Uterus (tissue), 4 donors: Measurements from ENCODE around the gene SCLY. TPM values are rescaled to one million over a fixed set of nuclear protein-coding genes. Genes with fewer than 3 reads are reported as not detected.
"Not testable (repeated sequence)": the region's sequence is repeated elsewhere in the genome, so short reads cannot be mapped to it uniquely, and the experiment has no call there.

Source experiments
- DNase-seq, 2 donors: peaks; one replicate each; pipeline ENCODE4 v3.0.0-alpha.2; 2019 to 2020
- H3K27ac ChIP-seq, 2 donors: fragments of 200-600 bp; sonication (generic); 1 replicate in 1 of 2; 2 replicates in 1 of 2; pipeline ENCODE4 v1.5.1; 2016 to 2018
- H3K27me3 ChIP-seq, 2 donors: fragments of 200-600 bp; sonication (generic); one replicate each; pipeline ENCODE4 v1.5.1; 2018 to 2019; ENCODE audit warnings: control low read depth in 1 of 2
- H3K36me3 ChIP-seq, 2 donors: fragments of 200-600 bp; sonication (generic); one replicate each; pipeline ENCODE4 v1.5.1; 2019; ENCODE audit warnings: control low read depth in 1 of 2
- H3K4me1 ChIP-seq, 2 donors: fragments of 200-600 bp; sonication (generic); one replicate each; pipeline ENCODE4 v1.5.1; 2018 to 2019; ENCODE audit warnings: control low read depth in 1 of 2
- H3K4me3 ChIP-seq, 2 donors: fragments of 200-600 bp; sonication (generic); 1 replicate in 1 of 2; 2 replicates in 1 of 2; pipeline ENCODE4 v1.5.1; 2018 to 2019; ENCODE audit warnings: mild to moderate bottlenecking in 1 of 2
- H3K9me3 ChIP-seq, 2 donors: fragments of 200-600 bp; sonication (generic); one replicate each; pipeline ENCODE4 v1.5.1; 2019; ENCODE audit warnings: control low read depth in 1 of 2
- CTCF ChIP-seq, 4 experiments: fragments of 200-600 bp in 2 of 4; fragments of 450-650 bp in 2 of 4; sonication (generic) in 2 of 4; IDR thresholded peaks; one replicate each; pipeline ENCODE4 v1.5.1; 2016 to 2019; ENCODE audit warnings: antibody characterized with exemption in 4 of 4, mild to moderate bottlenecking in 2 of 4, moderate library complexity in 1 of 4
- POLR2A ChIP-seq, 2 donors: fragments of 450-650 bp; IDR thresholded peaks; one replicate each; pipeline ENCODE4 v1.6.1; 2016; ENCODE audit warnings: antibody characterized with exemption in 2 of 2, mild to moderate bottlenecking in 1 of 2, moderate library complexity in 1 of 2
- intact Hi-C: fragments of 100-400 bp; cut with DNase I; formaldehyde crosslinking; loops from one replicate; pipeline ENCODE4 v1.15.1; 2023; ENCODE audit warnings: low total_unique reads
- total RNA-seq, 4 donors: library from RNA; depleted of rRNA in 3 of 4; stranded (reverse); fragments of >200 nt in 3 of 4; gene quantifications; one replicate each; pipeline versions ENCODE4 v1.1.0 to v1.2.4, GENCODE V29; 2014 to 2023
- donor health status: DM: yes; HTN: yes; CAD: no.

The SCLY gene
- total RNA-seq, 4 donors from 2014 or later = 5.1 to 26.0 (median 12.8) TPM

GRCh38 chr2:238065071-238065846 lies 4.5 kb downstream of the SCLY start:
- TF ChIP-seq POLR2A (IDR thresholded peaks at IDR 0.05) (no peak), CTCF (IDR thresholded peaks at IDR 0.05) (no peak)
- intact Hi-C loops = no loop called here
- no peak overlapping the region for H3K4me3 ChIP-seq
- no peak for DNase-seq
- no peaks in the 10 kb centered on the region for H3K27me3 ChIP-seq
- peaks cover 0 to 6% of the 10 kb centered on the region in 2 donors for H3K4me1 ChIP-seq
- H3K36me3 ChIP-seq = no peaks in the 10 kb centered on the region
- no peak overlapping the region for H3K27ac ChIP-seq
- no peaks in the 10 kb centered on the region for H3K9me3 ChIP-seq

- H3K27ac ChIP-seq = no peak overlapping the region
- DNase-seq = no peak
- no peaks in the 10 kb centered on the region for H3K9me3 ChIP-seq
- no peak for TF ChIP-seq CTCF (IDR thresholded peaks at IDR 0.05)
- TF ChIP-seq POLR2A (IDR thresholded peaks at IDR 0.05) = no peak
- peaks cover 0 to 6% of the 10 kb centered on the region in 2 donors for H3K4me1 ChIP-seq
- no peak overlapping the region for H3K4me3 ChIP-seq
- intact Hi-C loops = no loop called here
- no peaks in the 10 kb centered on the region for H3K27me3 ChIP-seq
- H3K36me3 ChIP-seq = no peaks in the 10 kb centered on the region
Measured at GRCh38 chr2:238066218-238066617, 5.4 kb downstream of the SCLY start.

GRCh38 chr2:238066718-238067117 lies 5.9 kb downstream of the SCLY start:
- H3K4me1 ChIP-seq, DNase-seq, H3K27me3 ChIP-seq, H3K9me3 ChIP-seq, H3K36me3 ChIP-seq, H3K4me3 ChIP-seq, H3K27ac ChIP-seq, intact Hi-C loops: not testable (repeated sequence)

GRCh38 chr2:238067939-238068338 lies 7.1 kb downstream of the SCLY start:
- Histone ChIP-seq H3K36me3 (no peaks in the 10 kb centered on the region), H3K27ac (no peak overlapping the region), H3K4me1 (no peaks in the 10 kb centered on the region), H3K27me3 (no peaks in the 10 kb centered on the region), H3K4me3 (no peak overlapping the region), H3K9me3 (no peaks in the 10 kb centered on the region)
- TF ChIP-seq POLR2A (IDR thresholded peaks at IDR 0.05) (no peak), CTCF (IDR thresholded peaks at IDR 0.05) (no peak)
- DNase-seq = no peak
- intact Hi-C loops = no loop called here

GRCh38 chr2:238069021-238069709 lies 8.4 kb downstream of the SCLY start:
- TF ChIP-seq CTCF (IDR thresholded peaks at IDR 0.05) (no peak), POLR2A (IDR thresholded peaks at IDR 0.05) (no peak)
- Histone ChIP-seq H3K27ac (no peak overlapping the region), H3K27me3 (no peaks in the 10 kb centered on the region), H3K4me1 (no peaks in the 10 kb centered on the region), H3K36me3 (no peaks in the 10 kb centered on the region), H3K4me3 (no peak overlapping the region), H3K9me3 (no peaks in the 10 kb centered on the region)
- intact Hi-C loops = no loop called here
- no peak for DNase-seq
